HG03439 (cell line): ENCODE results near the gene RALGPS1.
A peak's percentile ranks its signal among the peaks of the same experiment; 100 is the strongest.

ENCODE experiments used
- ATAC-seq: cut with Tn5 transposase; IDR thresholded peaks from one replicate; pipeline ENCODE4 v1.9.1; 2021; ENCODE audit warnings: mild to moderate bottlenecking, moderate library complexity; ENCODE audit not compliant: unreplicated experiment

RALGPS1 gene

DNA sequence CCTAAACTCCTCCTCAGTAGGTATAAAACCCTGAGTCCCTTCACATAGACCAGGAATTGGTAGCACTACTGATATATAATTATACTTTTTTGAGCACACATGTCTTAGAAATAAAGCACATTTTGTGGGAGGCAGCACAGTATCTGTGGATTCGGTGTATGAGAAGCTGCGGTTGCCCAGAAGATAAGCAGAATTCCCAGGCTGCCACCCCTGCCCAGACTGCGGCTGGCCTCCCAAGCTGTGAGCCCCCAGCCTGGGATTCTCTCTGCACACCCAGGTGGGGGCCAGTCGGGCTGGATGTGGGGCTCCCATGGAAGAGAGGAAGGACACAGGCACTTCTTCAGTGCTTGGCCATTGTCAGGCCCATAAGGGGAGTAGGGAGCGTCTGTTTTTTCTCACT lies 233.4 kb downstream of the RALGPS1 start:
- ATAC-seq, result no peak

DNA sequence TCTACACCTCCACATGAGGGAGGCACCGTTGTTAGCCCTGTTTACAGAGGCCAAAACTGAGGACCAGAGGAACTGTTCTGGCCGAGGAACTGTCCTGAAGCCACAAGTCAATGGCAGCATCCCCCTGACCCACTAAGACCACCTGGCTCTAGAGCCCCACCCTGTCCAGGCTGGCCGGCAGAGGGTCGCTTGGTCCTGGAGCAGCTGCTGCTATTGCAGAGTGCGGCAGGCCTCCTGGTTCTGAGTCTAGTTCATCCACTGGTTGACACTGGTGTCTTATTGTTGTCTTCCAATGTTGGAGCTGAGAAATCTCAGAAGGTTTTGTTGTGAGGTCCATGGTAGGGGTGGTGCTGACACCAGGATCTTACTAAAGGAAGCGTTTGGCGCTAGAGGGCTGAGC lies 234.4 kb downstream of the RALGPS1 start:
- no peak for ATAC-seq

DNA sequence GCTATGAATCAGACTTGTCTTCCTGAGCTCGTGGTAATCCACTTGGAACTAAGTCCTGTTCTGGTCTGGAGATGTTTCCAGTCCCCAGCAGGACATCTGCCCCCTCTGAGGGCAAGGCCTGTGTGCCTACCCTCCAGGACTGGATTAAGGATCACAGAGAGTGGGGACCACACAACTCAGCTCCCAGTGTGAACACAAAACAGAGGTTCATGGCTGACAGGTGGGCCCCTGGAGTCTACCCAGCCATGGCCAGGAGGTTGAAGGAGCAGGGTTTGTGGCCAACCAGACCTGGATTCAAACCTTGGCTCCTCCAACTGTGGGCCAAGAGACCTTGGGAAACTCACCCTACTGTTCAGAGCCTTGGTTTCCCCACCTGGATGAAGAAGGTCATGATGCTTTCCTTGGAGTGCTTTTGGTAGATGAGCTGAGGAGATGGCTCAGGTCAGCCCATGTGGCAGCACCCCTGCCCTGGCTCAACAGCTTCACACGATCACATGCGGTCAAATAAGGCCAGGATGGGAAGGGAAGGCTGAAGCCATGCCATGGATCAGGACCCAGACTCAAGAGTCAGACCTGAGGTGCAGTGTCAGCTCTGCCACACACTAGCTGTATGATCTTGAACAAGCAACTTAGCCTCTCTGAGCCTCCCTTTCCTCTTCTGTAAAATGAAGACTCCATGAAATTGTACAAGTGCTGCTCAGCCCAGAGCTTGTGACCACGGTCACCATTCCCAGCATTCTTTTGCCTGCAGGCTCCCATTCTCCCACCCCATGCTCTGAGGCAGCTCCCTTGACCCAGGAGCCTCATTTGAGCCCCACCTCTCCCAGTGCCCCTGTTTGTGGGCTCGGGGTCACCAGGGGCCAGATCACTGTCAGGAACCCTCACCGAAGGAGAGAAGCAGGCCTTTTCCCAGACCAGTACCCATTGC lies 235.1 kb downstream of the RALGPS1 start:
- no peak for ATAC-seq

DNA sequence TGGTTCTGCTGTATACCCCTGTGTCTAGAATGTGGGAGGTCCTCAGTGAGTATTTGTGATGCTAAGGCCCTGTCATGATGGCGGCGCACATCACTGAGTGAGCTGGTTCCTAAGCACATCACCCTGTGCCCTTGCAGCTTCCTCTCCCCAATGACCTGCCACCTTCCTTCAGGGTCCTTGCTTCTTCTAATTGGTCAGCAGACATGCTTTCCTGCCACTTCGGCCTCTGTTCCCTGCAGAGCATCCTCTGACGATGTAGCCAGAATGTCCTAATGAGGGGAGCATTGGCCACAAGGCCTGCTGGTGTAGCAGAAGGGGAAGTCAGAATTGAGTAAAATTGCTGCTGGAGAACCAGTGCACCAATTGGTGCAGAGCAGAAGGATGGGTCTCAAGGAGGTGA lies 238.9 kb downstream of the RALGPS1 start:
- ATAC-seq, result no peak

DNA sequence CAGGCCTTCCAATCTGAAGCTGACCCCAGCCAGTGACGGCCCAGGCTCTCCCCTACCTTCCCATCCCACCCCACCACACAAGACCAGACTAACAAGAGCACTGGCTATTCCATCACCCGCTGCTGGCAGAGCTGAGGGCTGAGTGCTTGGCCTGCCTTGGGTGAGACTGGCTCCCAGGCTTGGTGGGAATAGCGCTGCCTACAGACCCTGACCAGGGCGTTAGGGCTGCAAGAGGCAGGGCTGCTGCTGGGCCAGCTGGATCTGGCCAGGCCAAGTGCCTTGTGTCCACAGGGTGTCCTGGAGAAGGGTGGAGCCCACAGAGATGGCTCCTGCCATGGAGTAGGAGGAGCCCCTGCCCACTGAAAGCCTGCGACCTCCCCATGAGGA lies 239.4 kb downstream of the RALGPS1 start:
- no peak for ATAC-seq

DNA sequence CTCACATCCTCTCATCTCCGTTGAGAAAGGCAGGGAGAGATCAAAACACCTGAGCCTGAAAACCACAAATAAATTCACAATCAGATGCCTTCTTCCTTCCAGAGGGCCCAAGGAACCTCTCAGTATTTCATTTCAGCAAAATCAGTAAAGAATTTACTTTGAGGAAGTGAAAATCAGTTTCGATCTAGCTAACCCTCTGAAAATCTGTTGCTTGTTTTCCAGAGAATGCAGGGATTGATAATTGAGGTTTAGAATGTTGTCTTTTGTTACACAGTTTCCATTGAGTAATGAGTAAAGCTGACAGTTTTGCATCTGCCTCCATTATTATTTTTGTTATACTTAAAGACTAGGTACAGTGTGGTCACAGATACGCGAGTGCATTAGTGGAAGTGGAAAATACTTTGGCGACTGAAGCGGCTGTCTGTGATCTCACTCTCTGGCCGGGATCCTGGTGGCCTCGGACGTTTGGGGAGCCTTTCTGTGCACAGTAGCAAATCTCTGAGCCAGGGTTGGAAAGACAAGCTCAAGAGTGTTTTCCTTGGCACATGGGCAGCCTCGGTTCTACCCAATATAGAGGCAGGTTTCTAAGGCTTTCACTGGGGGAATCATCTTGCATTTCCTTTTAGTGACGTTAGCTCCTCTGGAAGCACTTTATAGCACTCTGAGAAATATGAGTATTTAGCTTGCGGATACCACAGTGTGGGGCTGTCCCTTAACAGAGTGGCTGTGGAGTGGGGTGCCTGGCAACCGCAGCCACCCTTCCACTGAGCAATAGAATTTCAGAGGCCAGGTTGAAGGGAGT lies 240.0 kb downstream of the RALGPS1 start:
- no peak for ATAC-seq

DNA sequence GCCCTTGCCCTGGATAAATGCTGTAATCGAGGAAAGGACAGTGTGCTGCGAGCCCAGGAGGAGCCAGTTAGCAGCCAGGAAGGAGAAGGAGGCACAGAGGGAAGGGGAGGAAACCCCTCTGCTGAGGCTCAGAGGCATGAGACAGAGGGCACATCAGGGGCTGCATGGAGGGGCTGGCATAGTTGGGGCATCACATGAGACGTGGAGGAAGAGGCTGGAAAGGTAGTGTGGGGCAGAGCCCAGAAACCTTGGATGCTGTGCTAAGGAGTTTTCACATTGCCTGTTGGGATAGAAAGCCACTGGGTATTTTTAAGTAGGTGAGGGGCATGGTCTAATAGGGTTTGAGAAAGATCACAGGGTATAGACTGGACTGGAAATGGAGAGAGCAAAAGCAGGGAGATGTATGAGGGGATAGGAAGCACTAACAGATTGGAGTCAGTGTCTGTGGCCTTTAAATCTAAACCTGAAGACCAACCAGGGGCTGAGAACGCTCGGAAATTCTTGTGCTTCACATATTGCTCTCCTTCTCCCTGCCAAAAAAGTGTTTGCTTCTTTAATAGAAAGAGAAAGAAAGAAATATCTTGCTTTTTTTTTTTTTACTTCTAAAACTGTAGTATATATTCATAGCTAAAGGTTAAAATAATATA lies 240.9 kb downstream of the RALGPS1 start:
- no peak for ATAC-seq

DNA sequence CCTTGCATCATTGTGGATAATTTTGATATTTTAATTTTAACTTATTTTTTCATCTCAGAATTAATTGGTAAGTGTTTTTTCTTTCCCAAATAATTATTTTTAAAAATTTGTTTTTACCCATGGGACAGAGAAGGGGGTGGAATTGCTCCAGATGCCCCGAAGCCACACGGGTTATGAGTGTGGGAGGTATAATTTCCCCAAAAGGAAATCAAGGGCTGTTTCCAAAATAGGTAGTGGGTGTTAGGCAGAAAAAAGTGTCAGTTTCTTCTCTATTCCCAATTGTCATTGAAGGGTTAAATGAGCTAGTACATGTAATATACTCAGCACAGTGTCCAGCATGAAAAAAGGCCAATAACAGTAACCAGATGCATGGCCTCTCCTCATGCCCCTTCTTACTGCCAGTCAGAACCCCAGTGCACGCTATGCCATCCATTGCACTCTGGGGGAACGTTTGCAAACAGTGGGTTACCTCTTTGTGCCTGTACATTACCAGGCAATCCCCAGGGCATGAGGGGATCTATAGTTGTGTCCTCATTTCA lies 244.3 kb downstream of the RALGPS1 start:
- ATAC-seq, result no peak

DNA sequence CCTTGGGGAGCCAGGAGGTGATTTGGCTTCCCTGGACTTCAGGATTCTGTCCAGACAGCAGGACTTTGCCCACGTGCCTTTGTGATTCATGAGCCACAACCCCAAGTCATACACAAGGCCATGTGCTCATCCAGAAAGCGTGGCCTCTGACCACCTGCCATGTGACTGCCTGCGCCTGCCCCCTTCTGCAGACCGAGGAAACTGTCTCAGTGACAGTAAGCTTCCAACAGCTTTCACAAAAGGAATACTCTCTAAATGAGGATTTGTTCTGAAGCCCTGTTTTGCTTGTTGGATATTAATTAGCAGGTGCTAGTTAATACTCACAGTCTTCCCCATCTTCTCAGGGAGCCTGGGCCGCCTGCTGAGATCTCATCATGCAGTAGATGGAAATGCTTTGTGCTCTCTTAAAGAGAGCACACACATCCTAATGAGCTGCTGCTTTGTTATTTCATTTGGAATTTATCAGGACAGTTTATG lies 244.8 kb downstream of the RALGPS1 start:
- no peak for ATAC-seq

DNA sequence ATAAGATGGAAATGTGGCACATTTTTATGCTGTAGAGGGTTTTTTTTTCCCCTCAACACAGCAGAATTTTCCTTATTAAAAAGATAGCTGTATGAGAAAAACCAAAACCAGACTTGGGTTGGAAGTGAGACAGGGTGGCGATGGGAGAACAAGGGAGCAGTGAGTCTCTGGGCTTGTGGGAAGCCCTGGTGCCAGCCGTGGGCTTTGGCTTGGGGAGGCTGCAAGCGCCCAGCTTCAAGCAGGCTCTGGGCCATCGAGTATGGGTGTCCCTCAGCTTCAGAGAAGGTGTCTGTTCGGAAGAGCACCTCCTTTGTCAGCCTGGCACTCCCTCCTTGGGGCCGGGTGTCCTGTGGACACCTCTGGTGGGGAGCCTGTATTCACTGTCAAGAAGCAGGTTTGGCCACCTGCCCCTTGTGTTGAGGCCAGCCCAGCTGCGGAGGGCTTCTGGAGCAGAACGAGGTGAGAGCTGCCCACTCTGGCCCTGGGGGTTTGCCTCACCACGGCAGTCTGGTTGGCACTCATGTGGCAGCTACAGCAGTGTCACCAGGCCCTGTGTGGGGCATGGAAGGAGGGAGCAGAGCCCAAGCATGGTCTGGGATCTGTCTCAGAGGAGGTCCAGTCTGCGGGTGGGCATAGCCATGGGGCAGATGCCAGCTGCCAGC lies 245.5 kb downstream of the RALGPS1 start:
- no peak for ATAC-seq

DNA sequence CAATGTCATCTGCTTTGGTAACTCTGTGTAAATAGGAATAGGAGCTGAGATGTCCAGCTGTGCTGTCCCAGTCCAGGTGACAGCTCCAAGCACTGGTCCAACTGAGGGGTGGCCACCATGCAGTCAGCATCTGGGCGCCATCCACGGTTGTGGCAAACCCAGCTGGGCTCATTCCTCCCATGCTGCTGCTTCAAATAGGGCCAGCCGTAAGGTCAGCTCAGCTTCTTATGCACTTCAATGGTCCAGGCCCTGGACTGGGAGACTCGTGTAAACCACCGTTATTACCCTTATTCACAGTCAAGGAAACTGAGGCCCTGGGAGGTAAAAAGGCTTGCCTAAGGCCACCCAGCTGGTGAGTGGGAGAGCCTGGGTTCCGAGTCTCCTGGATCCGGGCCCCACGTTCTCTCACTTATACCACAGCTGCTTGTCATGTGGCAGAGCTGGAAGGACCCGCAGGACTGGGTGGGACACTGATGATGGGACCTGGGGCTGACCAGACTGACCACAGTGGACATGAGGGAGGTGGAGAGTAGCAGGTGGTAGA lies 246.6 kb downstream of the RALGPS1 start:
- ATAC-seq, result no peak

DNA sequence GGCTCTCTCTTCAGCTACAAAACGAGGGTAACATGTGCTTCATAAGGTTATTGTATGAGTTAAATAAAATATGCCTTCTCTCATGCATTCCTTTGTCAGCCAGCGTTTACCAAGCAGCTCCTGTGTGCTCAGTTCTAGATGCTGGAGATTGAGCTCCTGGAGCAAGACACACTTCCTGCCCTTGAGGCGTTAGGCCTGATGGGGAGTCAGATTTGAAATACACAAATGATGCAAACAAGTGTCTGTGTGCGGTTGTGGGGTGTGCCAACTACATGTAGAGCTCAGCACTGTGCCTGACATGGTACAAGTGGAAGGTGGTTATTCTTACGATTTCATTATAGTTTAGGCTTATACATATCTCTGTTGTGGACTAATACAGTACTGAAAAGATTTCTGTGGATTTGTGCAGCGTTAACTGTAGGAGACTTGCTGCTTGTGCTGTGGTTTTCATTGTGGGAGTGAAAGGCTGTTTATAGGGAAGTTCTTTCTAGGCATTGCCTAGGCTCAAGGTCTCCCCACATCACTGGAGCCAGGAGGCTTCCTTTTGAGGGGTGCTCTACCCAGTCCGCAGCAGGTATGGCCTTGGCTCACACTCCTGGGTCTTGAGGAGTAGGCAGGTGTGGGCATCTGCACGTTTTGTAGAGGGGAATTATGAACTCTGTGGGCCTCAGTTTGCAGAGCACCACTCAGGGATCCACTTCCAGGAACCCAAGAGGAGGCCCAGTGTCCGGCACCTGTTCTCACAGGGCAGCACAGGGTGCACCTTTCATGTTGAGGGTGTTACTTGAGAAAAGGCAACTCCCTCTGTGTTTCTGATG lies 247.7 kb downstream of the RALGPS1 start:
- ATAC-seq, result no peak

DNA sequence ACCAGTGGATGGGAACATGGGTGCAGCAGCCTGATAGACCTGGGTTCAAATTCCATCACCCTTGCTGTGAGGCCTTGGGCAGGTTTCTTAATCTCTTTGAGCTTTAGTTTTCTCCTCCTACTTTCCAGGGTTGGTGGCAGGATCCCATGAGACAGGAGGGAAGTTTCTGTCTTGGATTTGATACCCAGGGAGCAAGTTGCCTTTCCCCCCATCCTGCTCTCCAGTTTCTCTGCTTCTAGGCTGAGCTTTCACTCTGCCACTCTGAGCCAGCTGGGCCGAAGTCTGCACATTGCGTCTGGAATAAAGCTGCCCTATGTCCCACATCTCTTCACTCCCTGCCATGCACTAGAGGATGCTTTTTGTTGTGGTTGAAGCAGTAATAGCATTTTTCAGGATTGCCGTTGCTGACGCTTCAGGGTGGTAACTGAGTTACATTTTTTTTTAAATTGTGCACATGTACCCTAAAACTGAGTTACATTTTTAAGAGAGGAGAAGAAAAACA lies 248.3 kb downstream of the RALGPS1 start:
- ATAC-seq, result no peak

DNA sequence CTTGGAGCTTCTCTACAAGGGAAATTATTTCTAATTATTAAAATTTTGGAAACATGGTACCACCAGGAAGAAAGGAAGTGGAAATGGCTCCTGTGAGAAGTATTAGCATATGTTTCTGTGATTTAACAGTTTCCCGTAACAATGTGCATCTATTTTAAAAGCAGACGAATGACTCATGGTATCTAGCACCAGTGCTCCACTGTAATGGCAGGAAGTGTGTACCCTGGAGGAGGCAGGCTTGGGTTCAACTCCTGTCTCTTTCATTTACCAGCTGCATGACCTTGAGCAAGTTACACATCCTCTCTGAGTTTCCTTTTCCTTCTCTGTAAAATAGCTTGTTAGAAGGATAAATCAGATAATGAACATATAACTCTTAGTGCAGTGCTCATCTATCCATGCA lies 248.8 kb downstream of the RALGPS1 start:
- ATAC-seq, result no peak

DNA sequence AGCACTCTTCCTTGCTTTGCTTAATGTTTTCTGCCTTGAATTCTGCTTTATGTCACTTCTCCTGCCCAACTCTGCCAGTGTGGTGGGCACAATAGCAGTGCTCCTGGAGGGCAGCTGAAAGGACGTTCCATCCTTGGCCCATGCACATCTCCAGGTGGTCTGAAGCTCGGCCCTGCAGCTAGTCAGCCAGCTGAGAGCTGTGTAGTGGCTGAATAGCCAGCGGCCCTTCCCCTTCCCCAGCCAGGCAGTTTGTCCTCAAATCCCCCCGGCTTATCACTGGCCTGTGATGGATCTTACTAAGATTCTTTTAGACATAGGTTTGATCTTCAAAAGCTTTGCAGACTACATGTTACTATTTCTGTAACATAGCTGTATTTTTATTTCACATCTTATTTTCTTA lies 250.5 kb downstream of the RALGPS1 start:
- ATAC-seq, result no peak

DNA sequence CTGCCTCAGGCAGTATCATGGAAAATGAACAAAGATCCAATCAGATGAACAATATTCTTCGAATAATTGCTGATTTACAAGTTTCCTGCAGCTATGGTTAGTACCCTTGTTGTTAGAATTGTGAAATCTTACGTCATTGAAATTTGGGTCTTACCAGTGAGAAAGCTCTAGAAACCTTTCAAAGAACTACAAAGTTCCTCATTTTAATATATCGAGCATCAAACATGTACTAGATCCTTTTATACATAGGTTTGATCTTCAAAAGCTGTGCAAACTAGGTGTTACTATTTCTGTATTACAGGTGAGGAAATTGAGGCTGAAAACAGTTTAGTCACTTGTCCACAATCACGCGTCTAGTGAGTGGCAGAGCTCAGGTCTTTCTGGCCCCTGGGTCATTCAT lies 251.5 kb downstream of the RALGPS1 start:
- no peak for ATAC-seq

DNA sequence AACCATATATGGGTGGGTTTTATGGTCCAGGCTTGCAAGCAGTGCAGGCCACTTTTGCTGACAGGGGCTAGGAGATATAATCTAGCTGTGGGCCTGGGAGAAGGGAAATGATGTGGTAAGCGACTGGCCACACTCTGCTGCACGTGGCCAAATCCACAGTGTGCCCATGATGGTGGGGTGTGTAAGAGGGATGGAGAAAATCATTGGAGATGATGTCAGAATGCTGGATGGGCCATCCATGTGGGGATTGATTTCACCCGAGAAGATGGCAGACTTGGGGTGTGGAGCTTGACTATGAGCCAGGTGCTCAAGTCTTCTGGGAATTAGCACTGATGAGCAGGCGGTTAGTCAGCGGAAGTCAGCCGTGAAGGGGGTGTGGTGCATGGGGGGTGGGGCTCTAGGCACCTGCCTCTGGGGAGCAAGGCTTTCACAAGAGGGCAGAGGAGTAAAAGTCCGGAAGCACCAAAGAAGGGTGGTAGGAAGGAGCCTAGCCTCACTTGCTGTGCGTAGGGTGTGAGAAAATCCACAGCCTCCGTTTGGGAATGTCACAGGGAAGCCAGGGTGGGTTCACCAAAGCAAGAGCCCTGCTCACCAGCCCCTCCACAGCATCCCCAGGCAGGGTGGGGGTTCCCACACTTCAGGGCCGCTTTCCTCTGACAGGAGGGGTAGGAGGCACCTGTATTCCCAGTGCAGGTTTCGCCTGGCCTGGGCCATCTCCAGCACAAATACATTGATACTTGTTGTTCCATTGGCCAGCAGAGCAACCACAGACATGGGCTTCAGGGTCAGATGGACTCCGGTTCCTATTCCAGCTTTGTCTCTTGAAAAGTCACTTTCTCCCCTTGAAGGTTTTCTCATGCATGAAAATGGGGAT lies 252.3 kb downstream of the RALGPS1 start:
- peak; percentile 73 for ATAC-seq

DNA sequence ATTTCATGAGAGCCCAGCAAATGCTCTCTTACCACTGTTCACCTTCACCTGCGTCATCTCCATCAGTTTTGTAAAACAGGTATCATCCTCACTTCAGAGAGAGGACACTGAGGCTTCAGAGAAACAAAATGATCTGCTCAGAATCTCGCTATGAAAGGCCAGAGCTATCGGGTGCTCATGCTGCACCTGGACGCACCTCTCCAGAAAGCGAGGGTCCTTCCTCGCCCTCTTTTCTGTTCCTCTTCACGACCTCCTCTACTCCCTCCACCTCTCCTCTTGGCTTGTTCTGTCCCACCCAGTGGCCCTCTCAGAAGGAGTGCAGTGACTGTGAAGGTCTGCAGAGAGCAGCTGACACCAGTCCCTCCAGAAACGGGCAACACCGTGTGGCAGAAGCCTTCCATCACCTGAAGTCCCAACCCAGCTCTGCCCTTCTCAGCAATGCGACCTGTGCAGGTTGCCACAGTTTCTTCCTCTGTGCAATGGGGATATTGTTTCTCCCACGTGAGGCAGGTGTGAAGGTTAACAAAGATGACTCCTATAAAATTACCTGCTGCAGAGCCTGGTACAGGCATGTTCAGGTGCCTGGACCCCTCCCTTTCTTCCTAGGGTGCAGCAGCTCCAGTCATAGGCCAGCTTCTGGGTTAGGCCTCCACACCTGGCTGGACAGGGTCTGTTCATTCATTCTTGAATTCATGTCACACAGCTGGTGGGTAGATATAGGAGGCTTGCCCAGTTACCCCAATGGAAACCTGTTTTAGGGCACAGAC lies 253.2 kb downstream of the RALGPS1 start:
- no peak for ATAC-seq
